HEK293 (cell line): ENCODE results near the gene NOVA2.

Experiments
- KLF7 ChIP-seq: fragments of 450-650 bp; formaldehyde crosslinking; IDR thresholded peaks from 2 replicates; pipeline ENCODE4 v1.5.1; 2016; ENCODE audit warnings: missing biosample characterization, missing genetic modification characterization, borderline replicate concordance
- PBX3 ChIP-seq: sonication (generic); formaldehyde crosslinking; IDR thresholded peaks from 2 replicates; pipeline ENCODE4 v1.8.1; 2022; ENCODE audit warnings: mild to moderate bottlenecking, moderate library complexity, missing genetic modification reagents
- SP3 ChIP-seq: fragments of 450-650 bp; formaldehyde crosslinking; IDR thresholded peaks from 2 replicates; pipeline ENCODE4 v1.5.1; 2016; ENCODE audit warnings: missing biosample characterization, missing genetic modification characterization
- WT1 ChIP-seq: fragments of 450-650 bp; formaldehyde crosslinking; IDR thresholded peaks from 2 replicates; pipeline ENCODE4 v1.5.1; 2016; ENCODE audit warnings: missing biosample characterization, missing genetic modification characterization
- YY2 ChIP-seq: fragments of 450-650 bp; formaldehyde crosslinking; IDR thresholded peaks from 2 replicates; pipeline ENCODE4 v1.5.1; 2016; ENCODE audit warnings: missing biosample characterization, missing genetic modification characterization
- ZBTB17 ChIP-seq: fragments of 450-650 bp; formaldehyde crosslinking; IDR thresholded peaks from 2 replicates; pipeline ENCODE4 v1.5.1; 2016; ENCODE audit warnings: missing biosample characterization, missing genetic modification characterization
- ZFHX2 ChIP-seq: fragments of 450-650 bp; formaldehyde crosslinking; conservative IDR thresholded peaks from 2 replicates; pipeline ENCODE4 v1.5.1; 2016; ENCODE audit warnings: missing biosample characterization, missing genetic modification characterization
- ZFP69B ChIP-seq: fragments of 450-650 bp; formaldehyde crosslinking; IDR thresholded peaks from 2 replicates; pipeline ENCODE4 v1.5.1; 2016; ENCODE audit warnings: missing biosample characterization, missing genetic modification characterization
- ZNF114 ChIP-seq: fragments of 450-650 bp; formaldehyde crosslinking; IDR thresholded peaks from 2 replicates; pipeline ENCODE4 v1.5.0; 2017; ENCODE audit warnings: missing biosample characterization, missing genetic modification characterization
- ZNF155 ChIP-seq: fragments of 450-650 bp; formaldehyde crosslinking; IDR thresholded peaks from 2 replicates; pipeline ENCODE4 v1.5.1; 2016; ENCODE audit warnings: missing biosample characterization, missing genetic modification characterization
- ZNF2 ChIP-seq: fragments of 450-650 bp; formaldehyde crosslinking; IDR thresholded peaks from 2 replicates; pipeline ENCODE4 v1.5.1; 2016; ENCODE audit warnings: missing biosample characterization, missing genetic modification characterization
- ZNF335 ChIP-seq: fragments of 450-650 bp; formaldehyde crosslinking; conservative IDR thresholded peaks from 2 replicates; pipeline ENCODE4 v1.5.1; 2016; ENCODE audit warnings: missing biosample characterization, missing genetic modification characterization
- ZNF391 ChIP-seq: fragments of 450-650 bp; formaldehyde crosslinking; IDR thresholded peaks from 2 replicates; pipeline ENCODE4 v1.5.1; 2016; ENCODE audit warnings: low read depth, missing biosample characterization, missing genetic modification characterization, borderline replicate concordance
- ZNF501 ChIP-seq: fragments of 450-650 bp; formaldehyde crosslinking; IDR thresholded peaks from 2 replicates; pipeline ENCODE4 v1.5.1; 2016; ENCODE audit warnings: missing biosample characterization, missing genetic modification characterization
- ZNF529 ChIP-seq: fragments of 450-650 bp; formaldehyde crosslinking; IDR thresholded peaks from 2 replicates; pipeline ENCODE4 v1.5.1; 2017; ENCODE audit warnings: missing genetic modification characterization, missing biosample characterization; ENCODE audit not compliant: insufficient replicate concordance
- ZNF596 ChIP-seq: fragments of 450-650 bp; IDR thresholded peaks from 2 replicates; pipeline ENCODE4 v1.5.0; 2018; ENCODE audit warnings: missing biosample characterization, mild to moderate bottlenecking, missing genetic modification characterization, moderate library complexity
- ZNF621 ChIP-seq: fragments of 450-650 bp; formaldehyde crosslinking; IDR thresholded peaks from 2 replicates; pipeline ENCODE4 v1.5.1; 2017; ENCODE audit warnings: missing biosample characterization, missing genetic modification characterization
- ZNF660 ChIP-seq: fragments of 450-650 bp; IDR thresholded peaks from 2 replicates; pipeline ENCODE4 v1.5.1; 2018; ENCODE audit warnings: missing biosample characterization, mild to moderate bottlenecking, missing genetic modification characterization
- ZNF776 ChIP-seq: fragments of 450-650 bp; formaldehyde crosslinking; IDR thresholded peaks from 2 replicates; pipeline ENCODE4 v1.5.0; 2017; ENCODE audit warnings: missing biosample characterization, missing genetic modification characterization, borderline replicate concordance
- TF ChIP-seq, protein P1 (sequence below): fragments of 450-650 bp; formaldehyde crosslinking; IDR thresholded peaks from 2 replicates; pipeline ENCODE4 v1.5.1; 2016; ENCODE audit warnings: missing biosample characterization, missing genetic modification characterization
- TF ChIP-seq, protein P2 (sequence below): fragments of 450-650 bp; formaldehyde crosslinking; IDR thresholded peaks from 2 replicates; pipeline ENCODE4 v1.5.1; 2017; ENCODE audit warnings: missing biosample characterization, mild to moderate bottlenecking, missing genetic modification characterization, moderate library complexity
- TF ChIP-seq, protein P3 (sequence below): fragments of 450-650 bp; formaldehyde crosslinking; IDR thresholded peaks from 2 replicates; pipeline ENCODE4 v1.5.1; 2016; ENCODE audit warnings: missing biosample characterization, missing genetic modification characterization
- TF ChIP-seq, protein P4 (sequence below): fragments of 450-650 bp; formaldehyde crosslinking; IDR thresholded peaks from 2 replicates; pipeline ENCODE4 v1.5.1; 2017; ENCODE audit warnings: missing biosample characterization, missing genetic modification characterization
- TF ChIP-seq, protein P5 (sequence below): fragments of 450-650 bp; formaldehyde crosslinking; IDR thresholded peaks from 2 replicates; pipeline ENCODE4 v1.5.1; 2016; ENCODE audit warnings: missing biosample characterization, missing genetic modification characterization
- TF ChIP-seq, protein P6 (sequence below): fragments of 450-650 bp; formaldehyde crosslinking; IDR thresholded peaks from 2 replicates; pipeline ENCODE4 v1.5.1; 2017; ENCODE audit warnings: missing biosample characterization, missing genetic modification characterization
- TF ChIP-seq, protein P7 (sequence below): fragments of 450-650 bp; formaldehyde crosslinking; IDR thresholded peaks from 2 replicates; pipeline ENCODE4 v1.5.1; 2016; ENCODE audit warnings: missing biosample characterization, missing genetic modification characterization

Gene NOVA2

GRCh38 chr19:45994998-45995714, 21.5 kb upstream of the NOVA2 start, which contains the start of gene CCDC61 (continued):
- TF ChIP-seq, protein P1, sequence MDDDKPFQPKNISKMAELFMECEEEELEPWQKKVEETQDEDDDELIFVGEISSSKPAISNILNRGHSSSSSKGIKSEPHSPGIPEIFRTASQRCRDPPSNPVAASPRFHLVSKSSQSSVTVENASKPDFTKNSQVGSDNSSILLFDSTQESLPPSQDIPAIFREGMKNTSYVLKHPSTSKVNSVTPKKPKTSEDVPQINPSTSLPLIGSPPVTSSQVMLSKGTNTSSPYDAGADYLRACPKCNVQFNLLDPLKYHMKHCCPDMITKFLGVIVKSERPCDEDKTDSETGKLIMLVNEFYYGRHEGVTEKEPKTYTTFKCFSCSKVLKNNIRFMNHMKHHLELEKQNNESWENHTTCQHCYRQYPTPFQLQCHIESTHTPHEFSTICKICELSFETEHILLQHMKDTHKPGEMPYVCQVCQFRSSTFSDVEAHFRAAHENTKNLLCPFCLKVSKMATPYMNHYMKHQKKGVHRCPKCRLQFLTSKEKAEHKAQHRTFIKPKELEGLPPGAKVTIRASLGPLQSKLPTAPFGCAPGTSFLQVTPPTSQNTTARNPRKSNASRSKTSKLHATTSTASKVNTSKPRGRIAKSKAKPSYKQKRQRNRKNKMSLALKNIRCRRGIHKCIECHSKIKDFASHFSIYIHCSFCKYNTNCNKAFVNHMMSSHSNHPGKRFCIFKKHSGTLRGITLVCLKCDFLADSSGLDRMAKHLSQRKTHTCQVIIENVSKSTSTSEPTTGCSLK: no peak
- TF ChIP-seq ZFHX2 (tag by site-specific recombination) (peak; percentile 75), ZNF529 (tag by site-specific recombination) (no peak), ZNF660 (tag by site-specific recombination) (peak; percentile 19; the same call in 1 of the 2 replicates), ZBTB17 (tag by site-specific recombination) (peak; percentile 51; the same call in 1 of the 2 replicates), WT1 (tag by site-specific recombination) (peak; percentile 50; the same call in 1 of the 2 replicates), ZNF621 (tag by site-specific recombination) (no peak), ZNF776 (tag by site-specific recombination) (no peak), ZNF114 (tag by site-specific recombination) (no peak), ZNF335 (tag by site-specific recombination) (no peak), ZNF501 (tag by site-specific recombination) (peak; percentile 94), ZFP69B (tag by site-specific recombination) (peak; percentile 50; the same call in 1 of the 2 replicates), YY2 (tag by site-specific recombination) (0 out of 2 replicates have a peak, but pooled peaks have one; percentile 36), ZNF596 (tag by site-specific recombination) (no peak), ZNF391 (tag by site-specific recombination) (peak; percentile 94), KLF7 (tag by site-specific recombination) (peak; percentile 58; the same call in 1 of the 2 replicates), ZNF2 (tag by site-specific recombination) (peak; percentile 40; the same call in 1 of the 2 replicates), SP3 (tag by site-specific recombination) (peak; percentile 99), ZNF155 (tag by site-specific recombination) (no peak), PBX3 (CRISPR knock-in tag) (peak; percentile 93)
- TF ChIP-seq, protein P2, sequence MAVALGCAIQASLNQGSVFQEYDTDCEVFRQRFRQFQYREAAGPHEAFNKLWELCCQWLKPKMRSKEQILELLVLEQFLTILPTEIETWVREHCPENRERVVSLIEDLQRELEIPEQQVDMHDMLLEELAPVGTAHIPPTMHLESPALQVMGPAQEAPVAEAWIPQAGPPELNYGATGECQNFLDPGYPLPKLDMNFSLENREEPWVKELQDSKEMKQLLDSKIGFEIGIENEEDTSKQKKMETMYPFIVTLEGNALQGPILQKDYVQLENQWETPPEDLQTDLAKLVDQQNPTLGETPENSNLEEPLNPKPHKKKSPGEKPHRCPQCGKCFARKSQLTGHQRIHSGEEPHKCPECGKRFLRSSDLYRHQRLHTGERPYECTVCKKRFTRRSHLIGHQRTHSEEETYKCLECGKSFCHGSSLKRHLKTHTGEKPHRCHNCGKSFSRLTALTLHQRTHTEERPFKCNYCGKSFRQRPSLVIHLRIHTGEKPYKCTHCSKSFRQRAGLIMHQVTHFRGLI (tag by site-specific recombination): 0 out of 2 replicates have a peak, but pooled peaks have one; percentile 13
- TF ChIP-seq, protein P3, sequence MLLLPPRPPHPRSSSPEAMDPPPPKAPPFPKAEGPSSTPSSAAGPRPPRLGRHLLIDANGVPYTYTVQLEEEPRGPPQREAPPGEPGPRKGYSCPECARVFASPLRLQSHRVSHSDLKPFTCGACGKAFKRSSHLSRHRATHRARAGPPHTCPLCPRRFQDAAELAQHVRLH (tag by site-specific recombination): peak; percentile 85
- TF ChIP-seq, protein P4, sequence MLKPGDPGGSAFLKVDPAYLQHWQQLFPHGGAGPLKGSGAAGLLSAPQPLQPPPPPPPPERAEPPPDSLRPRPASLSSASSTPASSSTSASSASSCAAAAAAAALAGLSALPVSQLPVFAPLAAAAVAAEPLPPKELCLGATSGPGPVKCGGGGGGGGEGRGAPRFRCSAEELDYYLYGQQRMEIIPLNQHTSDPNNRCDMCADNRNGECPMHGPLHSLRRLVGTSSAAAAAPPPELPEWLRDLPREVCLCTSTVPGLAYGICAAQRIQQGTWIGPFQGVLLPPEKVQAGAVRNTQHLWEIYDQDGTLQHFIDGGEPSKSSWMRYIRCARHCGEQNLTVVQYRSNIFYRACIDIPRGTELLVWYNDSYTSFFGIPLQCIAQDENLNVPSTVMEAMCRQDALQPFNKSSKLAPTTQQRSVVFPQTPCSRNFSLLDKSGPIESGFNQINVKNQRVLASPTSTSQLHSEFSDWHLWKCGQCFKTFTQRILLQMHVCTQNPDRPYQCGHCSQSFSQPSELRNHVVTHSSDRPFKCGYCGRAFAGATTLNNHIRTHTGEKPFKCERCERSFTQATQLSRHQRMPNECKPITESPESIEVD (tag by site-specific recombination): no peak
- TF ChIP-seq, protein P5, sequence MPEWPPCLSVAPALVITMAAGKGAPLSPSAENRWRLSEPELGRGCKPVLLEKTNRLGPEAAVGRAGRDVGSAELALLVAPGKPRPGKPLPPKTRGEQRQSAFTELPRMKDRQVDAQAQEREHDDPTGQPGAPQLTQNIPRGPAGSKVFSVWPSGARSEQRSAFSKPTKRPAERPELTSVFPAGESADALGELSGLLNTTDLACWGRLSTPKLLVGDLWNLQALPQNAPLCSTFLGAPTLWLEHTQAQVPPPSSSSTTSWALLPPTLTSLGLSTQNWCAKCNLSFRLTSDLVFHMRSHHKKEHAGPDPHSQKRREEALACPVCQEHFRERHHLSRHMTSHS: no peak
- TF ChIP-seq, protein P6, sequence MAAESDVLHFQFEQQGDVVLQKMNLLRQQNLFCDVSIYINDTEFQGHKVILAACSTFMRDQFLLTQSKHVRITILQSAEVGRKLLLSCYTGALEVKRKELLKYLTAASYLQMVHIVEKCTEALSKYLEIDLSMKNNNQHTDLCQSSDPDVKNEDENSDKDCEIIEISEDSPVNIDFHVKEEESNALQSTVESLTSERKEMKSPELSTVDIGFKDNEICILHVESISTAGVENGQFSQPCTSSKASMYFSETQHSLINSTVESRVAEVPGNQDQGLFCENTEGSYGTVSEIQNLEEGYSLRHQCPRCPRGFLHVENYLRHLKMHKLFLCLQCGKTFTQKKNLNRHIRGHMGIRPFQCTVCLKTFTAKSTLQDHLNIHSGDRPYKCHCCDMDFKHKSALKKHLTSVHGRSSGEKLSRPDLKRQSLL: no peak
- TF ChIP-seq, protein P7, sequence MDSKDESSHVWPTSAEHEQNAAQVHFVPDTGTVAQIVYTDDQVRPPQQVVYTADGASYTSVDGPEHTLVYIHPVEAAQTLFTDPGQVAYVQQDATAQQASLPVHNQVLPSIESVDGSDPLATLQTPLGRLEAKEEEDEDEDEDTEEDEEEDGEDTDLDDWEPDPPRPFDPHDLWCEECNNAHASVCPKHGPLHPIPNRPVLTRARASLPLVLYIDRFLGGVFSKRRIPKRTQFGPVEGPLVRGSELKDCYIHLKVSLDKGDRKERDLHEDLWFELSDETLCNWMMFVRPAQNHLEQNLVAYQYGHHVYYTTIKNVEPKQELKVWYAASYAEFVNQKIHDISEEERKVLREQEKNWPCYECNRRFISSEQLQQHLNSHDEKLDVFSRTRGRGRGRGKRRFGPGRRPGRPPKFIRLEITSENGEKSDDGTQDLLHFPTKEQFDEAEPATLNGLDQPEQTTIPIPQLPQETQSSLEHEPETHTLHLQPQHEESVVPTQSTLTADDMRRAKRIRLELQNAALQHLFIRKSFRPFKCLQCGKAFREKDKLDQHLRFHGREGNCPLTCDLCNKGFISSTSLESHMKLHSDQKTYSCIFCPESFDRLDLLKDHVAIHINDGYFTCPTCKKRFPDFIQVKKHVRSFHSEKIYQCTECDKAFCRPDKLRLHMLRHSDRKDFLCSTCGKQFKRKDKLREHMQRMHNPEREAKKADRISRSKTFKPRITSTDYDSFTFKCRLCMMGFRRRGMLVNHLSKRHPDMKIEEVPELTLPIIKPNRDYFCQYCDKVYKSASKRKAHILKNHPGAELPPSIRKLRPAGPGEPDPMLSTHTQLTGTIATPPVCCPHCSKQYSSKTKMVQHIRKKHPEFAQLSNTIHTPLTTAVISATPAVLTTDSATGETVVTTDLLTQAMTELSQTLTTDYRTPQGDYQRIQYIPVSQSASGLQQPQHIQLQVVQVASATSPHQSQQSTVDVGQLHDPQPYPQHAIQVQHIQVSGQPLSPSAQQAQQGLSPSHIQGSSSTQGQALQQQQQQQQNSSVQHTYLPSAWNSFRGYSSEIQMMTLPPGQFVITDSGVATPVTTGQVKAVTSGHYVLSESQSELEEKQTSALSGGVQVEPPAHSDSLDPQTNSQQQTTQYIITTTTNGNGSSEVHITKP: no peak
